GM18868 (cell line): ENCODE results near the gene LIG1.
"Not testable (repeated sequence)": the region's sequence is repeated elsewhere in the genome, so short reads cannot be mapped to it uniquely, and the experiment has no call there.

Experiments
- ATAC-seq: cut with Tn5 transposase; IDR thresholded peaks from one replicate; pipeline ENCODE4 v1.9.1; 2021; ENCODE audit warnings: mild to moderate bottlenecking, moderate library complexity; ENCODE audit not compliant: unreplicated experiment

Gene LIG1

GRCh38 chr19:48122421-48122820, 47.7 kb downstream of the LIG1 start:
- ATAC-seq, result no peak

- no peak for ATAC-seq
These were observed 48.2 kb downstream of the LIG1 start for GRCh38 chr19:48121909-48122371.

- ATAC-seq, result no peak
These were observed 49.1 kb downstream of the LIG1 start for GRCh38 chr19:48121066-48121465.

GRCh38 chr19:48120505-48120904, 49.6 kb downstream of the LIG1 start:
- ATAC-seq, result no peak

GRCh38 chr19:48118131-48118517, 52.0 kb downstream of the LIG1 start:
- no peak for ATAC-seq

- no peak for ATAC-seq
These were observed 52.5 kb downstream of the LIG1 start for GRCh38 chr19:48117515-48118130.

- no peak for ATAC-seq
These were observed 56.8 kb downstream of the LIG1 start for GRCh38 chr19:48113190-48113917.

GRCh38 chr19:48111280-48111679, 58.9 kb downstream of the LIG1 start:
- no peak for ATAC-seq

- ATAC-seq, result peak; percentile 45
These were observed 59.7 kb downstream of the LIG1 start, which contains the start of gene PLA2G4C for GRCh38 chr19:48110350-48110966. PLA2G4C (minus strand) TSS chr19:48110817; CDS start chr19:48106529, 4,288 bp downstream.

- no peak for ATAC-seq
These were observed 61.0 kb downstream of the LIG1 start for GRCh38 chr19:48108997-48109782.

- no peak for ATAC-seq
These were observed 66.2 kb downstream of the LIG1 start for GRCh38 chr19:48103922-48104321.

GRCh38 chr19:48102870-48103751, 67.0 kb downstream of the LIG1 start:
- ATAC-seq, result no peak

- no peak for ATAC-seq
These were observed 74.5 kb downstream of the LIG1 start for GRCh38 chr19:48095612-48096175.

- ATAC-seq, result no peak
These were observed 75.3 kb downstream of the LIG1 start for GRCh38 chr19:48094855-48095203.

- no peak for ATAC-seq
These were observed 75.9 kb downstream of the LIG1 start for GRCh38 chr19:48094129-48094854.

GRCh38 chr19:48091111-48091718, 78.9 kb downstream of the LIG1 start:
- not testable (repeated sequence) for ATAC-seq

GRCh38 chr19:48090281-48090802, 79.8 kb downstream of the LIG1 start:
- ATAC-seq, result no peak

- not testable (repeated sequence) for ATAC-seq
These were observed 81.2 kb downstream of the LIG1 start for GRCh38 chr19:48088991-48089390.
